GM18511 (cell line): ENCODE measurements around the gene MIPEP.
A peak's percentile ranks its signal among the peaks of the same experiment; 100 is the strongest.
"Not testable (repeated sequence)": the region's sequence is repeated elsewhere in the genome, so short reads cannot be mapped to it uniquely, and the experiment has no call there.

ENCODE experiments used
- ATAC-seq: cut with Tn5 transposase; IDR thresholded peaks from one replicate; pipeline ENCODE4 v1.9.1; 2021; ENCODE audit warnings: mild to moderate bottlenecking, moderate library complexity; ENCODE audit not compliant: unreplicated experiment

Gene MIPEP

DNA sequence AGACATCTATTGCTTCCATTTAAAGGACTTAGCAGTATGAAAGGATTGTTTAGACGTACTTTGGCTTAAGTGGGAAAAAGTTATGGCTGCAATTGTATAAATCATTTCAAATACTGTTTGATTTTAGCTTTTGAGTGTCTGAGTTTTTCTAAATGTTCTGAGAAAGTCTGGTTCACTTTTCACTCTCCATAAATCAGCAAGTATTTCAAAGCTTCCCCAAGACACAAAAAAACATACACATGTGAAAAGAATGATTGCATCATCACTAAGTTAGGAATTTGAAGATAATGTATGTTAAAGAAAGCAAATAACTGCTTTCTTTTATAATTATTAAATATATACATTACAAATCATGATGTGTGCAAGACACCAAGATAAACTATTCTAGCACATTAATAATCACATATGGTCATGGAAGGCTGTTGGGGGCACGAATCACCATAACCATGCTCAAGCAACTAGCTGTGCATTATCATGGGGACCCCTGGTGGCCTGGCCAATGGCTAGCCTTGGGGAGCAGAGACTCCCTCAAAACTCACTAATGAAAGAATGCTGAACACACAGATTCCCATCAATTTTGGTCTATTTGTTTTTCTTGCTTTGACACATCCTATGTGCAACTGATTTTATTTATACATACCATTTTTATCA lies 111.1 kb downstream of the MIPEP start:
- ATAC-seq = no peak

GRCh38 chr13:23777575-23777870 lies 111.7 kb downstream of the MIPEP start:
- ATAC-seq = peak; percentile 30

DNA sequence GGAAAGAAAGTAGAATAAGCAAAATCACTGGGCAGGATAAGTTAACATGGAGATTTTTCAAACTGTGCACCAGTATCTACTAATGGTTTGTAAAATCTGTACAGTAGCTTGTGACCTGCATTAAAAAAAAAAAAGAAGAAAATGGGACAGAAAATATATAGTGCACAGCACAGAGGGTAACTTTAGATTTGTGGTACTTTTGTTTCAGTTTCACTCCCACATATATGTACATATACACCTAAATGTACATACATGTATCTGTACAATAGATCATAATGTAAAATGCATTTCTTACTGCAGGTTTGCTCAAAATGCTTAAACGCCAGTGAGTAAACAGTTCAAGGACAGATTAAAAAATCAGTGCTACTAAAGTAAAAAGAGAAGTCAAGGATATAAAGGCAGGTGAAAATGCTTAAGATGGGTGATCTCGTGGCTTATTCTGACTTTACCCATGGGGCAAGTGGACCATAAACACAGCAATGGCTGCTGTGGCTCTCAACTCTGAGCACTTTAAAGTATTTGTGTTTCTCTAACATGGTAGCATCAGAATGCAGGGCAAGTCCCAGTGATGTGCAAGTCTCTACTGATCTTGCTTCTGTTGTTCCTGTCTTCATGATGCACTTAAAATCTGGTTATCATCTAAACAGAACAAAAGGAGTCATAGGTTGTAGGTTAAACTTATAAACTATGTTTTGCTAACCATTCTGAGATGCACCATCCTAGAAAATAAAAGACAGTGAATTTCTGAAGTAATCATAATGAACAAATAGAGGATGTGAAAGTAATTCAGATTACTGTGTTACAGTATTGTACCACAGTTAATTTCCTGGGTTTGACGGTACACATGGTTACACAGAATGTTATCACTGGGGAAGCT lies 112.3 kb downstream of the MIPEP start:
- peak; percentile 98 for ATAC-seq

- ATAC-seq = no peak
Measured at GRCh38 chr13:23772717-23773116, 116.5 kb downstream of the MIPEP start.

DNA sequence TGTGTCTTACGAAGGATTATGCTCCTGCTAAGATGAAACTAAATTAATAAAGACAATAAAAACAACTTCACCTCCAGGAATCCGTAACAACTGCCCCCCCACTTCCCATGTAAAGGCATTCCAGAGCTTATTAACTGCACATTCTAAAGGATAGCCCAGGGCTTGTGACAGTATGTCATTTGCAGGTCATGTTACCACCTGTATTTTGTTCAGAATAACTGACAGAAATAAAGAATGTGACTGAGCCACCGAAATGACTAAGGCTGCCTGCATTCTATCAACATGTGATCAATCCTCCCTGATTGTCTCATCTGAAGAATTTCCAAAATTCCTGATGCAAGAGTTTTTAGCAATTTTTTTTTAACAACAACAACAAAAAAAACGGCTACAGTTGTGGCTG lies 117.2 kb downstream of the MIPEP start:
- ATAC-seq = peak; percentile 19

GRCh38 chr13:23771552-23771951 lies 117.6 kb downstream of the MIPEP start:
- peak; percentile 96 for ATAC-seq

DNA sequence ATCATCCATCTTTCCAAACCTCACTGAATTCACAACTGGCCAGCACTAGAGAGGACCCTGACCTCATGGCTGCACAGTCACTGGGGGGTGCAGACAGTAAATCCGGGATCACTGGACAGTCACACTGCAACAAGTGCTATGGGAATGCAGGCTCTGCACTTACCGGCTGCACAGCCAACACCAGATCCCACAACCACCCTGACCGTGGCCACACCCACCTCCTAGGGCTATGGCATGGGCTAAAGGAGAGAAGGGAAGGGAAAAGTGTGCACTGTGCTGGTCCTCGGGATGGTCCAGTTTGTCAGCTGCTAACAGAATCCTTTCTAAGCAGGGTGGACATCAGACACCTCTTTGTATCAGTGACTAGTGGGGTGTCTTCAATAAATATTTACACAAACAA lies 118.2 kb downstream of the MIPEP start:
- ATAC-seq = no peak

GRCh38 chr13:23770428-23770827 lies 118.8 kb downstream of the MIPEP start:
- ATAC-seq = no peak

GRCh38 chr13:23769401-23769800 lies 119.8 kb downstream of the MIPEP start:
- ATAC-seq = no peak

DNA sequence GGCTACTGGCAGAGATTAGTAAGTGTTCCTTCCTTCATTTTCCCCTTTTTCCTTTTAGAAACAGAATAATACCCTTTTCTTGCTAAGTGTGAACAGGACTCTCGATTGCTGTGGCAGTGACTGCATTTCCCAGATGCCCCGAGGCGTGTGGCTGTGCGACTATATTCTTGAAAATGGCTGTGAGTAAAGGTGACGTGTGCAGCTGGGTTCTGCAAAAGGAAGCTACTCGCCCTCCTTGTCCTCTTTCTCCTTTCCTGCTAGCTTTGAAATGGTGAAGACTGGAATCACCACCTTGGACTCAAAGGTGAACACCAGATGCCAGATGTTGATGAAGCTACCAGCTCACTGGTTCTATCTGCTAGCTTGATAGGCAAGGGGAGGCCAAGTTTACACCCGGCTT lies 121.4 kb downstream of the MIPEP start:
- ATAC-seq = no peak

DNA sequence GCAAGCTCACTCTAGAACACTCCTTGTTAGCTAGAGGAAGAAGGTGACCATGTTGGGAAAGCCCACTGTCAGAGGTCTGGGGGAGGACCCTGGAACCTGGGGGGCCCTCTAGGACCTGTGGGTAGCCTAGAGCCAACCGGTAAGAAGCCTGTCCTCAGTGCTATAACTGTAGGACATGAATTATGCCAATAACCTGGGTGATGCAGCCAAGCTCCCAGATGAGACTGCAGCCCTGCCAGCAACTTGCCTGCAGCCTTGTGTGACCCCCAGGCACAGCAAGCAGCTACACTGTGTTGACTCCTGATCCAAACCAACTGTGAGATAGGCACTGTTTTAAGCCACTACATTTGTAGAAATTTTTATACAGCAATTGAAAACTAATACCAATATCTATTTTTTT lies 122.3 kb downstream of the MIPEP start:
- no peak for ATAC-seq

- no peak for ATAC-seq
Measured at GRCh38 chr13:23766283-23766682, 122.9 kb downstream of the MIPEP start.

GRCh38 chr13:23765531-23765930 lies 123.7 kb downstream of the MIPEP start:
- no peak for ATAC-seq

DNA sequence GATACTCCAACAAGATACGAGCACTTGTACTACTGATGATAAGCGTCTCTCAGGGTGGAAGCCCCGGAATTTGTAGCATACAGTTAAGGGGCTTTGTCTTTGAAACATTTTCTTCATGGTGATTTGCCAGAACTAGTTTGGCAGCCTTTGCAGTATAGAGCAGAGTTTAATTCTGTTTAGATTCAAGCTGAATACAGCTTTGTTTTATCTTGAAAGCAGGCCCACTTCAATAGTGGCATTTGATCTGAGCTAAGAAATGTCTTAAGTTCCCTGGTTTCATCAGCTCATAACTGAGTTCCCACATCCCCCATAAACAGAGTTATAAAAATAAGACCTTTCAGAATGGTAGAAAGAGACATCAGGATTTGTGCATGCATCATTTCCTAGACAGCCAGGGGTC lies 125.9 kb downstream of the MIPEP start:
- ATAC-seq = no peak

DNA sequence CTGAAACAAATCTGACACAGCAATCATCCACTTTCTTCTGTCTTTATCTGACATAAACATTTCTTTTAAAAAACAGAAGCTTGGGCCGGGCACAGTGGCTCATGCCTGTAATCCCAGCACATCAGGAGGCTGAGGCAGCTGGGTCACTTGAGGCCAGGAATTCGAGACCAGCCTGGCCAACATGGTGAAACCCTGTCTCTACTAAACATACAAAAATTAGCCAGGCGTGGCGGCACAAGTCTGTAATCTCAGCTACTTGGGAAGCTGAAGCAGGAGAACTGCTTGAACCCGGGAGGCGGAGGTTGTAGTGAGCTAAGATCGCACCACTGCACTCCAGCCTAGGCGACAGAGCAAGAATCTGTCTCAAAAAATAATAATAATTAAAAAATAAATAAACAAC lies 127.4 kb downstream of the MIPEP start:
- ATAC-seq = not testable (repeated sequence)

DNA sequence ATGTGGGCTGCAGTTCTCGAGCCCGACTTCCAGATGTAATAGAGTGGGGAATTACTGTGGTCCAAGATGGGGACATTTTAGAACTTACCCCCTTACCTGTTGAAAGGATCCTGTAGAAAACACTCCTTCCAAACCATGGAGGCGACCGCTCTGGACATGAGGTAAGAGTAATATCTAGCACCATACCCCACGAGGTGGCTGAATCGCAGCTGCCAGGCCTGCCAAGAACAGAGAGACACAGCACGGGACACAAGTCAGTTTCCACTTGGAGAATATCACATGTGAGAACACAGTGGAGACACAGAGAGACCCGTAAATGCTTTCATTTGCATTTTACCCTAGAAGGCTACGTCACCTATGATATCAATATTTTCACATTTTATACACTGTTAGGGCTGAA lies 129.2 kb downstream of the MIPEP start:
- no peak for ATAC-seq

GRCh38 chr13:23758798-23759527 lies 130.2 kb downstream of the MIPEP start:
- no peak for ATAC-seq

DNA sequence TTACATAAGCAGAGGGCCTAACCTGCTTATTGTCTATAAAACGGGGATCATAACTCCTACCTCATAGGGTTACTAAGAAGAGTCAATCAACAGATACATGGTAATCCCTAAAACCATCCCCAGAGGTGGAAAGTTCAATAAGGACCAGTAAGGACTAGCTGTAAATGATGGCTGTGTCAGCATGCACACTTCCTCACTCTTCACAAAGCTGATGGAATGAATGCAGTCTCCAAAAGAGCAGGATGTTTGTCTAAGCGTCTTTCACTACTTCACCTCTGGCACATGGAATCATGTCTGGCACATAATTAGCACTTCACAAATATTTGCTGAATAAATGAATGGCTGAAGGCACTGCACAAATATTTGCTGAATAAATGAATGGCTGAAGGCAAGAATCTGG lies 134.2 kb downstream of the MIPEP start:
- ATAC-seq = no peak

- no peak for ATAC-seq
Measured at GRCh38 chr13:23754506-23754905, 134.7 kb downstream of the MIPEP start.

GRCh38 chr13:23753458-23753857 lies 135.7 kb downstream of the MIPEP start:
- no peak for ATAC-seq

GRCh38 chr13:23752111-23753001 lies 136.8 kb downstream of the MIPEP start:
- peak; percentile 84 for ATAC-seq
